HG02943 (cell line): ENCODE measurements around the gene CSF2RB.

ENCODE experiments used
- ATAC-seq: cut with Tn5 transposase; IDR thresholded peaks from one replicate; pipeline ENCODE4 v1.9.1; 2021; ENCODE audit warnings: mild to moderate bottlenecking, low read depth, moderate library complexity; ENCODE audit not compliant: unreplicated experiment

CSF2RB gene

DNA sequence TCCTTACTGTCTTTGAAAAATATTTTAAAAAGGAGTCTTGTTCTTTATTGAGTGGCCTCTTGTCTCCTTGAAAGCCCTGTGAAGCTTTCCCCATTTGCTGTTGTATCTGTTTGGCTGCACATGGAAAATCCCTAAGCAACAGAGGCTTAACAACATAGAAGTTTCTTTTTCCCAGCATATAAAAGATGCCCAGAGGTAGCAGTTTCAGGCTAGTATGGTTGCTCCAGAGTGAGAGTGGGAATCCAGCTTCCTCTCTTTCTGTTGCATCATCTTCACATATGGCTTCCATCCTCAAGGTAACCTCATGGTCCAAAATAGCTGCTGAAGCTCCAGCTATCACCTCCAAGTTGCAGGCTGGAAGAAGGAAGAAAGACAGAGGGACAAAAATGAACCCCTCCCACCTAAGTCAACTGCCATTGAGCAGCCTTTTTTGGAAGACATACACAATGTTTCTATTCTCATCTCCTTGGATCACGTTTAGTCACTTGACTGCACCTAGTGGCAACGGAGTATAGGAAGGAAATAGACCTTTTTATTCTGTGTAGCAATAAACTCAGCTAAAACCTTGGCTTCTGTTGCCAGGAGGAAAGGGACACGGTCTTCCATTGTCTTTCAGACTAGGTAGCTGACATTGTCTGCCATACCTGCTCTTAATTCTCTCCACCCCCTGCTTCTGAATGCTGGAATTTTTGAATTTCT, 5.3 kb downstream of the CSF2RB start:
- no peak for ATAC-seq

- ATAC-seq, result no peak
These were observed 8.1 kb downstream of the CSF2RB start for GRCh38 chr22:36921309-36922104.

DNA sequence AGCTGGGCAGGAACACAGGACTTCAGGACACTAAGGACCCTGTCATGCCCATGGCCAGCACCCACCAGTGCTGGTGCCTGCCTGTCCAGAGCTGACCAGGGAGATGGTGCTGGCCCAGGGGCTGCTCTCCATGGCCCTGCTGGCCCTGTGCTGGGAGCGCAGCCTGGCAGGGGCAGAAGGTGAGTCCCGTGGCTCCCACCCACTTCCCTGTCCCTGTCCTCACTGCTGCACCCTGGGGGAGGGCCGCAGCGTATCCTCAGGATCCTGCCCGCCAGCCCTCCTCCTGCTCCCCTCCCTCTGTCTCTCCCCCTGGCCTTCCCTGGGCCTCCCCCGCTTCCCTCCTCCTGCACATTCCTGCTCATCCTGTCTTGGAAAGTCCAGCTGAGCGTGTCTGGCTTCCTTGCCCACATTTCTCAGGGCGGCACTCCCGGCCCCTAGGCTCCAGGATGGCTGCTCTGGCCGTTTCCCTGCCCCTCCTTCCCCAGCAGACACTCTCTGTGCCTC, 8.7 kb downstream of the CSF2RB start:
- ATAC-seq, result no peak

DNA sequence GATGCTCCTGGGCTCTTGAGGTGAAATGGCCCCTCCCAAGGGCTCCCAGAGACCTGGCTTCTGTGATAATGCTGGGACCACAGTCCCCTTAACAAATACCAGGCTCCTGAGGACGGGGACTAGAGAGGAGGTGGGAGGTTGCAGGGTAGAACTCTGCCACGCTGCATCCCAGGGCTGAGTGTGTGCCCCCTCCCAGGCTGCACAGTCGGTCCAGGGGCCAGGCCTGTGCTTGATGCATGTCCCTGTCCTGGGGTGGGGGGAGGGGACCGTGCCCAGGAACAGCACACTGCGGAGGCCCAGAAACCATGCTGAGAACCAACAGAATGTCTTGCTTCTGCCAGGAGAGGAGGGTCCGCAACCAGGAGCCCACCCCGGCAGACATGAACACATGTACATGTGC, 9.3 kb downstream of the CSF2RB start:
- ATAC-seq, result no peak

- no peak for ATAC-seq
These were observed 9.8 kb downstream of the CSF2RB start for GRCh38 chr22:36923131-36923788.

- no peak for ATAC-seq
These were observed 10.8 kb downstream of the CSF2RB start for GRCh38 chr22:36924151-36924698.

- no peak for ATAC-seq
These were observed 12.2 kb downstream of the CSF2RB start for GRCh38 chr22:36925388-36926290.

DNA sequence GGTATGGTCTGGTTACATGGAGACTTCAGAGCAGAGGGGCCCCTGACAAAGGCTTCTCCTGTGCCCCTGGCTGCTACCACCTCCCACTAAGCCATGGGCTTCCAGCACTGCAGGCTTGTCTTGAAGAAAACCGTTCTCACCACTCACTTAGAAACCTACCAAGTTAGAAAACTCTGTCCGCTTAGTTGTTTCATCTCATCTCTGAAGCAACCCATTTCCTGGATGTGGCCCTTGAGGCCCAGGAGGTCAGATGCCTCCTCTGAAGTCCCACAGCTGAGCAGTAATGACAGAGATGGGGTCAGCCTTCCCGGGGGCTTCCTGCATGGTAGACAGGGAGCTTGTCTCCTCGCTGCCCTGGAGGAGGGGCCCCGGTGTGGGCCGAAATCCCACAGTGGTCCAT, 12.9 kb downstream of the CSF2RB start:
- ATAC-seq, result no peak

- ATAC-seq, result no peak
These were observed 13.4 kb downstream of the CSF2RB start for GRCh38 chr22:36926721-36927435.

DNA sequence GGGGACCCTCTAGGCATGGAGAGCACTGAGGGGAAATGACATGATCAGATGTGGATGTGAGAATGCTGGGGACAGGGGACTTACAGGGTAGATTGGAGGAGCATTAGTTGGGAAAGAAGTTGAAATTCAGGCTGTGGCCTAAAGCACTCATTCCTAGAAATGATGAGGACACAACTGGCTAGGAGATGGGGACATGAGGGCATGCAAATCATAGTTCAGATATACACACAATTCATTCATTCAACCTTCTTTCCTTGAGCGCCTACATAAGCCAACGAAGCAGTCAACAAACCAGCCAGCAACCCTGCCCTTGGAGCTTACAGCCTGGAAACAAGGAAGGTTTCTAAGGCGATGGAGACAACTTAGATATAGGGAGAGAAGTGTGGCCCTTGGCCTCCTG, 14.2 kb downstream of the CSF2RB start:
- ATAC-seq, result no peak

DNA sequence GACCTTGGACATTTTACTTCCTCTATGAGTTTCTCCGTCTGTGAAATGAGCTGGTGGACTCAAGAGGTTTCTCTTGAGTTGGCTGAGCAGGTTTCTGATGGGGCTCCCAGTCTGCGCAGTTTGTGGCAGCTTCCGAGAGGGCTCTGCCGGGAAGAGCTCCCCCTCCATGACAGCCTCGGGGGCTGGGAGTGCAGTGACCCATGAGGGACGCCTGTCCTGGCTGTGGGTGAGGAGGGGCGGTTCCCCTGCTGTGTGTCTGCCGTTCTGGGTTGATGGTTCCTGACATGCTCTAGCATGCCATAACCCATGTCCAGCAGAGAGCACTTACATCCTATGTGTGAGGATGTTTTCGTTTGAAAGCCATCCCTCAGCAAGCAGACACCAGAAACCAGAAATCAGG, 14.8 kb downstream of the CSF2RB start:
- ATAC-seq, result no peak

GRCh38 chr22:36928786-36929535, 15.5 kb downstream of the CSF2RB start:
- ATAC-seq, result no peak

- no peak for ATAC-seq
These were observed 16.2 kb downstream of the CSF2RB start for GRCh38 chr22:36929621-36930020.

- ATAC-seq, result no peak
These were observed 16.9 kb downstream of the CSF2RB start for GRCh38 chr22:36930041-36930935.

GRCh38 chr22:36931446-36931845, 18.0 kb downstream of the CSF2RB start:
- ATAC-seq, result no peak

DNA sequence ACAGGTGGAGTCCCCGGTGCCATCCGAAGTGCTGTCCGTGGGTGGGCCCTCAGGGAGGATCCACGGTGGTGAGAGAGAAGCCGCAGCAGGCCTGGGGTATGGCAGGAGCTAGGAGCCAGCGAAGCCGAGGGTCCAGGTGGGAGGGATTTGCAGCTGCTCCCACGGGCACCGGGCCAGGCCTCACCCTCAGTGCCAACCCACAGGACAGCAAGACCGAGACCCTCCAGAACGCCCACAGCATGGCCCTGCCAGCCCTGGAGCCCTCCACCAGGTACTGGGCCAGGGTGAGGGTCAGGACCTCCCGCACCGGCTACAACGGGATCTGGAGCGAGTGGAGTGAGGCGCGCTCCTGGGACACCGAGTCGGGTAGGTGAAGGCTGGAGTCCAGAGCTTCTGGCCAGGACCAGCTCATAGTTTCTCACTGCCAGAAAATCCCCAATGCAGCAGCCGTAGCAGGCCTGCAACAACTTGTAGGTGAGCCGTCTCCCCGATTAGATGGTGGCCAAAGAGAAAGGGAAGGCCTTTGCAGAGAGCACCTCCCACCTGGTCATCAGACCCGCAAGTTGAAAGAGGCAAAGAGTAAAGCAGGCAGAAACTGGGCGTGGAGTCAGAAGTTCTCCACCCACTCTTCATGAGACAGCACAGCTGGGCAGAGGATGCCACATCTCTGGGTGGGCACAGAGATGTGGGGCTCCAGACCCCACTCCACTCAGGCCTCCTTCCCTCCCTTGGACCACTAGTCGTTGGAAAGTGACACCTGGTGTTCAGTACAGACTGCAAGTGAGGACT, 20.4 kb downstream of the CSF2RB start:
- ATAC-seq, result no peak
